GM18502 (cell line): ENCODE measurements around the gene TRIM71.

Source experiments
- ATAC-seq: cut with Tn5 transposase; IDR thresholded peaks from one replicate; pipeline ENCODE4 v1.9.1; 2021; ENCODE audit warnings: mild to moderate bottlenecking; ENCODE audit not compliant: unreplicated experiment, poor library complexity

The TRIM71 gene

DNA sequence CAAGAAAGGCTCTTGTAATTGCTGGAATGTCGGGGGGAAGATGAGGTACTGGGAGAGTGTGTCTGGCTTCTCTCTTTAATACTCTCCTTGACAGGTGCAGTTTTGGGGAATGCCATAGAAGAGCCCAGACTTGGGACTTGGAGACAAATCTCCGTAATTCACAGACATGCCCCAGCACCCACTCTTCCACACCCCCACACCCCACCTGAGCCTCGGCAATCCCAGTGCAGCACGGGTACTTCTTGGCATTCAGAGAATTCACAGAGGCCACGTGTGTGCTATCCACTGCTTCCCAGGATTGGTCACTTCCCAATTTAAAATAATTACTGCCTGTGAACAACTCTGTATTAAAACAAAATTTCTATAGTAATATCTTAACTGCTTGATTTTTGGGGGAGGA is 43.9 kb downstream of the TRIM71 start:
- no peak for ATAC-seq

- no peak for ATAC-seq
Measured at GRCh38 chr3:32862247-32862935, 44.6 kb downstream of the TRIM71 start.

DNA sequence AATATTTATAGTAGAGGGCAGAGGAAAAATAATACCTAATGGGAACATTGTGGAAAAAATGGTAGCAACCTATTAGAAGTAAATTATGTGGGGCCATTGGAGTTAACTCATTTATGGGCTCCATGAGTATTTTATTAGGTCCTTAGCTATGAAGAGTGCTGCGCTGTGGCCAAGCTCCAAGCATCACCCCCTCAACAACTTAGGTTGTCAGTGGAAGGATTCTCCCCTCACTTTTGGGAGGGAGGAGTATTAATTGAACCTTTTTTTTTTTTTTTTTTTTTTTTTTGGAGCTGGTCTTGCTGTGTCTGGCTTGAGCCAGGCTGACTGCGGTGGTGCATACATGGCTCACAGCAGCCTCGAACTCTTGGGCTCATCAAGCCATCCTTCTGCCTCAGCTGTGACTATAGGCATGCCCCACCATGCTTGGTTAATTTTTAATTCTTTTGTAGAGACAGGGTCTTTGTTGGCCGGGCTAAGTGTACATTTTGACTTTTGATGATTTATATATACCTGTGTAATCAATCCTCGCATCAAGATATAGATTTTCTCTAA is 45.2 kb downstream of the TRIM71 start:
- ATAC-seq: no peak

DNA sequence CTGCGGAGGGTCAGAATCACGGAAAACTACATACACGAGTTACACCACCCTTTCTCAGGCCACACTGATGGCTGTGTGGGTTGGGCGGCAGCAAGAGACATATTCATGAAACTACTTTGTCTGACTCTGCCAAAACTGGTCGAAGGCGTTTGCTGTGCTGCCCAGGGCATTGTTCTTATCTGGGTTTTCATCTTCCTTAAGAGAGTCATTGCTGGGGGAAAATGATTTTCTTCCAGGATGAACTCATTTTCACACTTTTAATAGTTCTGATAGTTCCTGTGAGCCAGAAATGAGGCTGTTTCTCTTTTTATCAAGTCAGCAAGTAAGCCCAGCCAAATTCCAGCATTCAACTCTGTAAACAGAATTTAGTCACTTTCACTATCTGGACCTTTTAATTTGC is 47.6 kb downstream of the TRIM71 start:
- ATAC-seq: no peak

- no peak for ATAC-seq
Measured at GRCh38 chr3:32866533-32866932, 48.7 kb downstream of the TRIM71 start.

DNA sequence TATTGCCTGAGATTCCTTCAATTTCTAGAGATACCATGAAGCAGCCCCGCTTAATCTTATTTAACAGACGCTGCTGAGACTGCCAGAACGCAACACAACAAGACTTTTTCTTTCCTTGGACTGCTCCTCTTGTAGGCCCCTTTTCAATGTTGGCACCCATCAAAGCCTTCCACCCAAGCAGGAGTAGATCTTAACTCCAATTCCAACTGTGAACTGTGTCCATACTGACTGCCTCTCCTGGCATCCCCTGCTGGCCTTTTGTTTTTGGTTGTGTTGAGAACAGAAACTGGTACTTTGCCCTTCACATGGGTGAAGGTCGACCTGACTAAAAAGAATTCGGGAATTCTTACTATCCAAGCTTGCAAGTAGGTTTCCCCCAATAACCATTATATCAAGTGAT is 50.2 kb downstream of the TRIM71 start:
- ATAC-seq: no peak

DNA sequence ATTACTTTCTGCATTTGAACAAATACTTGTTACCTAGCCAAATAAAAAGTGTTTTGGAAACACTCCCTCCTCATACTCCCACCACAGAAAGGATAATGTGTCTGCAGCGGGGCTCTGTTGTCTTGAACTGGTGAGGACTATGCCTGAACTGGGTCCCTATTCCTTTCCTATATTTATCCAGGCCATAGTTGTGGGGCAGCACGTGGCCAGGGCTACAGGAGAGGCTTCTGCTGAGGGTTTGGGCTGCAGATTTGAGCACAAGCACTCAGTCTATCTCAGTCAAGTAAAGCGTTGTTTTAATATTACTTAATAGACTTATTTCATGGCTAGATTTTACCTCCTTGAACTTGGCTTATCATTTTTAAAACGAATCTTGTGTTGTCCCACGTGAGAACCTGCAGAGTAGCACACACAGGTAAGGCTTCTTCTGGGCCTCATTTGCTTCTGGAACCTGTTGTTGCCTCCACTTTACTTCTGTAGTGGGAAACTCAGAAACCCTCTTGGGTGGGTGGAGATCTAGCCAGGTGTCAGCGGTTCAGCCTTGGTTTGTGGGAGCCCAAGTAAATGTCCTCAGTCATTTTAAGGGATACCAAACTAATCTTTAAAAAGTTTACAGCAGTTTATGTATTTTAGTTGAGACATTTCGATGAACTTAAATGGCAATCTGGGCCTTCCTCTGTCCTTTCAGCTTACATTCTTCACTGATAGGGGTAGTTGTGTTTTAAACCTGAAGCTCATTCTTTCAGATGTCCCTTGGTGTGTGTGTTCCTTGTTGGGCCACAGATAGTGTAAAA is 51.1 kb downstream of the TRIM71 start:
- ATAC-seq: no peak

DNA sequence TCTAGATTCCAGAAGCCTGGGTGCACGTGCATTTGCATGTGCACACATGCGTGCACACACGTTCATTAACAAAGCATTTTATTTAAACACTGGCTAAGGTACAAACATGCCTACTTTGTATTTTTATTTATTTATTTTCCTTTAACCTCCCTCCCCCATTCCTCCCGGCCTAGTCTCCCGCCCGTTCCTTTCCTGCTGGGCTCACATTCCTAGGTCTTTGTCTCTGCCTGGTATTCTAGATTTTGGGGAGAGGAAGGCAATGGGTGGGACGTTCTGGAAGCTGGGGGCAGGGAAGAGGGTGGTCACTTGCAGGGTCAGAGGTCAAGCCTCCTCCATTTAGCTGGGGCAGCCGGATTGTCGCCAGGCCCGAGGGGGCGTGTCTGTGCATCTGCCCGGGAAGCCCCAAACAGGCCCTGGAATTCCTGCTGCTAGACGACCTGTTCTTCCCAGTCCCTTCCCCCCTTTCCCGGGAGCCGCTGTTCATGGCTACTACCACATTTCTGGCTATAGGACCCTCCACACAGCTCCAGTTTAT is 51.8 kb downstream of the TRIM71 start:
- no peak for ATAC-seq

DNA sequence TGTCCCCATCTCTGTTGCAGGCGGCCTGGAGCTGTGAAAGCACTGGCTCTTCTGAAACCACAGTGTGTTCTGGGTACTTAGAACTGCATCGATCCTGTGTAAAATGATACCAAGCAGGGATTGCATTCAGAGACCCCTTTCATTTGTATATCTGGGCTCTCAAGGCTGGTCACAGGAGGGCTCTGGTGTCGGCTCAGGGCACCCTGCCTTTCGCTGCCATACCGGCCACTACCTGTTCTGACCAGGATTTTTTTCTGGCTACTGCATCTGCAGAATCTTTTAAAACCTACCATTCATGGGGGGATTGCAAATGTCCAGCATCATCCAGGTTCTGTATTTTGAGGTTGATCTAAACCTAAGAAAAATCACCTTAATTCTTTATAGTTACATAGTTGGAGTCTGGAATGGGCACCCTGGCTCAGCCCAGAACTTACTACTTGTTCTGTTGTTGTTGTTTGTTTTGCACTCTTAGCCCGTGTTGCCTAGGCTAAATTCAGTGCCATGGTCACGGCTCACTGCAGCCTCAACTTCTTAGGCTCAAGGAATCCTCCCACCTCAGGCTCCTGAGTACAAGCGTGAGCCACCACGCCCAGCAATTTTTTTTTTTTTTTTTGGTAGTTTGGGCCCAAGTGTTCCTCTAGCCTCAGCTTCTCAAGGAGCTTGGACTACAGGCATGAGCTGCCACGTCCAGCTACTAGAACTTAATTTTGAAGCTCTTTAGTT is 52.7 kb downstream of the TRIM71 start:
- no peak for ATAC-seq

- ATAC-seq: no peak
Measured at GRCh38 chr3:32871273-32871672, 53.5 kb downstream of the TRIM71 start.

DNA sequence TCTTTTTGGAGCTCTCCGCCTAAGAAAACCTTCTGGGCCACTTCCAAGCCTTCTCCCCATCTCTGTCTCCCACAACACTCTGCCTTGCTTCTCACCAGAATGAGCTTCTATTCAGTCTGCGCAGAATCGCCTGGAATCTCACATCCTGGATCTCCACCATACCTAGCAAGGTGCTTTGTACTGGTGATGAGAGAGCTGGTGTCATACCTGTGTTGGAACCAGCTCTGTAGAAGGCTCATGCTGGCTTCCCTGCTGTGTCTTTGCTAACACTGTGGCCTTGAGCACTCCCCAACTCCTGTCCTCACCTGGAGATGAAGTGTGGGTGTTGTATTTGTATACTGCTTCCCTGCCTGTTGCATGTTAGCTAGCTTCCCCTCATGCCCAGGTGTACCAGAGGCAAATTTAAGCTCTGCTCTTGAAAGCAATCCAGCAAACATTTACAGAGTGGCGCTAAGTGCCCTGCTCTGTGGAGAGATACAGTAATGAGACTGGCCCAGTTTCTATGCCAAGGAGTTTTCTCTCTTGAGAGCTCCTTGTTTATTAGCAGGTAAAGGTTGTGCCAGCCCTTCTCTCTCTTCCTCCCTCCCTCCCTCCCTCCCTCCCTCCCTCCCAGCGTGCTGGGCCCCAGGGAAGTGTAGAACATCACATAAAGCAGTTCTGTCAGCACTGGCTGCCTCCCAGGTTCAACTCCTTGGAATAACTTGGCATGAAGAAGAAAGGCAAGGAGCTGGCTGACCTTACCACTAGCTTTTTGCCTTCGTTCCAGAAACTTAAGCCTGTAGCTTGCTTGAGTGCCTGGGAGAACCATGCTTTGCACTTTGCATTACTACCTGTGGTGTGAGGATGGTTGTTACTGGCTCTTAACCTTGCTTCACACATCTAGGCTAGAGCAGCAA is 54.9 kb downstream of the TRIM71 start:
- no peak for ATAC-seq

- no peak for ATAC-seq
Measured at GRCh38 chr3:32873531-32874130, 55.8 kb downstream of the TRIM71 start.

- ATAC-seq: no peak
Measured at GRCh38 chr3:32876920-32877319, 59.1 kb downstream of the TRIM71 start.

- ATAC-seq: no peak
Measured at GRCh38 chr3:32877598-32877997, 59.8 kb downstream of the TRIM71 start.

- no peak for ATAC-seq
Measured at GRCh38 chr3:32880225-32880624, 62.4 kb downstream of the TRIM71 start.

GRCh38 chr3:32881624-32882023 is 63.8 kb downstream of the TRIM71 start:
- no peak for ATAC-seq

- peak; percentile 29 for ATAC-seq
Measured at GRCh38 chr3:32882189-32882588, 64.4 kb downstream of the TRIM71 start.

DNA sequence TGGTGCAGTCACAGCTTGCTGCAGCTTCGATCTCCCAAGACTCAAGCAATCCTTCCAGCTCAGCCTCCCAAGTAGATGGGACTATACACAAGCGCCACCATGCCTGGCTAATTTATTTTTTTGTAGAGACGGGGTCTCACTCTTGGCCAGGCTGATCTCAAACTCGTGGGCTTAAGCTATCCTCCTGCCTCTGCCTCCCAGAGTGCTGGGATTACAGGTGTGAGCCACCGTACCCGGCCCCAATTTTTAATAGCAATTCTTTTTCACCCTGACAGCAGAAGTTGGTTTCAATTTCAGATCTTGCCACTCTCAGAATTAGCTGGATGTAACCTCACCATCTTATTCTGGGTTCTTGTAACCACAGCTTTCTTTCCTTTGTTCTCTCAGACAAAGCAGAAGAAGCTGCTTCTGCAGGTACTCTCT is 64.8 kb downstream of the TRIM71 start:
- ATAC-seq: peak; percentile 94

DNA sequence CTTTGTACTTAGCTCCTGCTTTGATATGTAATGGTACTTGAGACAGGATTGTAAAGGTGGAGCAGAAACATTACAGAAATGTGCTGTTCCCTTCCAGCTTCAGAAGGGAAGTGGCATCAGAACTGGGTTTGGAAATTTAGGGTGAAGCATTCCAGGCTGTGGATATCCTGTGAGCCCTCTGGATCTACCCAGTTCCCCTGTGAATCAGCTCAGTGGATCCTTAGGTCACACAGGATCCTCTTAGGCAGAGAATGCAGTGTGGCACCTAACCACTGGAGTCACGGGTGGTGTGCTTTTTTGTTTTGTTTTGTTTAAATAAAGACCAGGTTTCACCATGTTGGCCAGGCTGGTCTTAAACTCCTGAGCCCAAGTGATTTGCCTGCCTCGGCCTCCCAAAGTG is 66.0 kb downstream of the TRIM71 start:
- ATAC-seq: no peak
